NCI-H1092 treated with DMSO at 0.1 percent for 48 hours (cell line): ENCODE results near the gene TAS2R43.
"Not testable (repeated sequence)": the region's sequence is repeated elsewhere in the genome, so short reads cannot be mapped to it uniquely, and the experiment has no call there.

Source experiments
- DNase-seq: peaks from one replicate; lab custom pipeline; 2025; lab: John Stamatoyannopoulos, UW

The TAS2R43 gene

DNA sequence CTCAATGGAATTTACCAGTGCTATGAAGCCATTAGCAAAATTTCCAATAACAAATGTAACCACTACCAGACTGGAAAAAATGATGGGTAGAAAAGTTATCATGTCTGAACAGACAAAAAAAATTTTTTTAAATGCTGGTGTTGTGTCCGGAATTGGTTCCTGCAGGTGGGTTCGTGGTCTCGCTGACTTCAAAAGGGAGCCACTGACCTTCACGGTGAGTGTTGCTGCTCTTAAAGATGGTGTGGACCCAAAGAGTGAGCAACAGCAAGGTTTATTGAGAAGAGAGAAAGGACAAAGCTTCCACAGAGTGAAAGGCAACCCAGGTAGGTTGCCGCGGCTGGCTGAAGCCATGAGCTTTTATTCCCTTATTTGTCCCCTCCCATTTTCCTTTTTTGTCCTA lies at the start of gene TAS2R43:
TAS2R43 (minus strand) TSS at position 186 of the 400 bp plus-strand sequence; CDS start at position 102, 84 bp downstream.
- no peak for DNase-seq

DNA sequence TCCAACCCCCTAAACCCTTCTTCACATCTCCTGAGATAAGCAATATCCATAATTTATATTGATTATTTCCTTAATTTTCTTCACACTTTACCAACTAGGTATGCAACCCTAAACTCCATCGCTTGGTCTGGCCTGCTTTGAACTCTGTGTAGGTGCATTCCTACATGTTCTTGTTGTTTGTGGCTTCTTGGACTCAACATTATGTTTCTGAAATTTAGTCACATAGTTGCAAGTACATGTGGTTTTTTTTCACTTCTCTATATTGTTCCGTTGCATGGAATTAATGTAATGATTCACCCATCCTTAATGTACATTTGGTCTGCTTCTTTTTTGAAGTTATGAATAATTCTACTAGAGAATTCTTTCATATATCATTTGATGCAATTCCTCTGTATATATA lies 44.0 kb upstream of the TAS2R43 start:
- no peak for DNase-seq

- no peak for DNase-seq
These were observed 42.2 kb upstream of the TAS2R43 start, which contains the start of gene TAS2R30 for GRCh38 chr12:11134305-11134704. Gene TAS2R30 (minus strand): TSS chr12:11134644. CDS start chr12:11134244, 400 bp downstream.

GRCh38 chr12:11133816-11134215 lies 41.7 kb upstream of the TAS2R43 start:
- no peak for DNase-seq

DNA sequence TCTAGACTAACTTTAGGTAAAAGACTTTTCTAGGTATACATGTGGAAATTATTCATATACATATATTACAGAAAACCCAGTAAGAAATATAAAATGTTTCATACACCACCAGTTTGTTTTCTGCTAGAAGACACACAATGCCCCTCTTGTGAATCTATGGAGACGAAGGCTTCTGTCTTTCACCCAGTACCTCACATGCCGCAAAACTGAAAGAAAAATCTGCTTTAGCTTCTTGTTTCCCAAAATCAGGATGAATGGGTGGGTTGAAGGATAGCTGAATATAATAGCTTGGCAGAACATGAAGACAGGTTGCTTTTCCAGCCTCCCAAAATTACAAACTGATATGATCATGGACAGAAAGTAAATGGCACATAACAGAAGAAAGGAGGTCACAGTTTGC lies 41.0 kb upstream of the TAS2R43 start:
- no peak for DNase-seq

- no peak for DNase-seq
These were observed 38.9 kb upstream of the TAS2R43 start for GRCh38 chr12:11130999-11131398.

DNA sequence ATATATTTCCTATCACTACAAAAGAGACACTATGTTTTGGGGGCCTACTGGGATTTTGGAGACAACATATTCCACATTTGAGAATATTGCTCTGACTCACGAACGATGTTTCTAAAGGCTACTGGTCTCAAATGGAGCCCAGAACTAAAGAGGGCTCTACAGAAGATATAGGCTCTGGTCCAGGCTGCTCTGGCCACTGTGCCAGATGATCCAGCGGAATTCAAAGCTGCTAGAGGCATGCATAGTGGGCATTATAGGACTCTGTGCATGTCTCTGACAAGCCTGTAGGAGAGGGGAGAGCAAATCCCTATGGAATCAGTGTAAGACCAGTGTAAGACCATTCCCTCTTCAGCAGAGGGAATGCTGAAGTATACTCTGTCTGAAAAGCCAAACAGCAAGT lies 38.3 kb upstream of the TAS2R43 start:
- no peak for DNase-seq

GRCh38 chr12:11114130-11114529 lies 22.0 kb upstream of the TAS2R43 start:
- DNase-seq, result not testable (repeated sequence)

GRCh38 chr12:11111213-11111612 lies 19.1 kb upstream of the TAS2R43 start:
- not testable (repeated sequence) for DNase-seq

DNA sequence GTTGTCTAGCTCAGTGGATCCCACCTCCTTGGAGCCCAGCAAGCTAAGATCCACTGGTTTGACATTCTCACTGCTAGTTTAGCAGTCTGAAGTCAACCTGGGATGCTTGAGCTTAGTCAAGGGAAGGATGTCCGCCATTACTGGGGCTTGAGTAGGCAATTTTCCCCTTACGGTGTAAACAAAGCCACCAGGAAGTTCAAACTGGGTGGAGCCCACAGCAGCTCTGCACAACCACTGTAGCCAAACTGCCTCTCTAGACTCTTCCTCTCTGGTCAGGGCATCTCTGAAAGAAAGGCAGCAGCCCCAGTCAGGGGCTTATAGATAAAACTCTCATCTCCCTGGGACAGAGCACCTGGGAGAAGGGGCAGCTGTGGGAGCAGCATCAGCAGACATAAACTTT lies 16.7 kb upstream of the TAS2R43 start:
- DNase-seq, result no peak

- no peak for DNase-seq
These were observed 15.6 kb upstream of the TAS2R43 start for GRCh38 chr12:11107719-11108118.

DNA sequence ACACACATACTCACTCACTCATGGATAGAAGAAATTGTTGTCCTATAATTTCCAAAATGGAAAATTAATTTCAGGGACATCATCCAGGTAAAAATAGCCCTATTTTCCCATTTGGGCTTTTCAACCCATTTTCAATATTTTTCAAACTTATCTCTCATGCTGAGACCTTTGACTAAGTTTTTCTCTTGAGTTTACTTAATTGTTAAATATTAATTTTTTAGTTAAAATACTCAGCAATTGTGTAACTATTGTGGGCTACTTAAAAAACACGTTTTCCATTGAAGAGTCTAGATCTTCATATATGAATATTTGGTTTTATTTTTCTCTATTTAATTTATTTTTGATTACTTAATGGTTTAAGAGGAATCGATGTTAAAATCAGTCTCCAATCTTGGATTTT lies 14.2 kb upstream of the TAS2R43 start:
- DNase-seq, result no peak

GRCh38 chr12:11105546-11105945 lies 13.4 kb upstream of the TAS2R43 start:
- DNase-seq, result no peak

GRCh38 chr12:11094910-11095309 lies 2.8 kb upstream of the TAS2R43 start:
- not testable (repeated sequence) for DNase-seq

DNA sequence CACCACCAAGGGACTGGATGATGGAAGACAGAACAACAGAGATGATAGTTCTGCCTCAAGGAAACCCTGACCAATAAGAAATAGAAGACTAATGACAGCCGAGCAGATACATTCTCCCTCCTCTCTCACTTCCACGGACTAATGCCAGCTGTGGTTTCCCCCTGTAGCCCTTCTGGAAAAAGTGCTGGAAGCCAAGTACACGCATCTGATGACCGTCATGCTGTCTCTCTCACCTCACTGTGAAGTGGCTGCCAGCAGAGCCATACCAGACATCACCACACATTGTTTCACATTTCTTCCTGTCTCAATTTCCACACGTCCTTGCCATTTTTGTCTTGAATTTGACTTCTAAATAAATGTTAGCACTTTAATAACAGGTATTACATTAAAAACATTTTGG lies 2.9 kb downstream of the TAS2R43 start:
- no peak for DNase-seq

DNA sequence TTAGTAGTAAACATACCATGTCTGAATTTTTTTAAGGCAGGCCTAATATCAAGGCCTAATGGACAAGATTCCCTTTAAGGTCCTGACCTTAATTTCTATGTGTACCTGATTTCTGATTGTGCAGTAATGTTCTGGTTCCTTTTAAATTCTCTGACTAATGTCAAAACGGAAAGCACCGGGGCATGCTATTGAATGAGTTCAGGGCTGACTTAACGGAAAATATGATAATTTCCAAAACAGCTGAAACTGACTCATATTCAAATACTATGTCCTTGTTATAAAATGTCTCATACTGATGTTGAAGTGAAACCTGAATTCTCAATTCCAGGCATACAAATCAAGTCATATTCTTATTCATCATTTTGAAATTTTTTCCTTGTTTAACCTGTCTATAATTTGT lies 6.7 kb downstream of the TAS2R43 start:
- DNase-seq, result no peak

DNA sequence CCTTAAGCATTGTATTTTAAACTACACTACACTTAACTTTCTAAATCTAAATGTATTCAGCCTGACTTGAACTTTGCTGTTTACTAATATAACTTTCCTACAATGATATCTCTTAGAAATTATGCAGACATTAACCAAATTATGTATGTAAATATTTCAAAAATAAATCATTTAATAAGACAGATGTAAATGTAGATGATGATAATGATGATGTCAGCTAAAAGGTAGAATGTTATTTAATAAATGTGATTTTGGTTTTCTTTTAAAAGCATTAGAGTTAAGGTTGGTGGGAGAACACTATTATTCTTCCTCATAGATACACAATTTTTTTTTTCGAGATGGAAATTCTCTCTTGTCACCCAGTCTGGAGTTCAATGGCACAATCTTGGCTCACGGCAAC lies 10.1 kb downstream of the TAS2R43 start:
- DNase-seq, result no peak

DNA sequence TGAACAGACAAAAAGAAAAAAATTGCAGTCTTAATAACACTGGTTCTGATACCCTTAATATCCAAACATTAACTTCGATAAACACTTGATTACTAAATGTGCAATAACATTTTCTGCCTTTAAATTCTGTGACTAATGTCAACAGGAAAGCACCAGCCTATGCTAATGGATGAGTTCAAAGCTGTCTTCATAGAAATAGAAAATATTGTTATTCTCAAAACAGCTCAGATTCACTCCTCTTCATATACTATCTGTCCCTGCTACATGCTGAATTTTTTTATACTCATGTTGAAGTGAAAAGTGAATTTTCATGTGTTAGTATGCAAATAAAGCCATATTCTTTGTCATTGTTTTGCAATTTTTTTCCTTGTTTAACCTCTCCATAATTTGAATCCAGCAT lies 13.9 kb downstream of the TAS2R43 start:
- no peak for DNase-seq

DNA sequence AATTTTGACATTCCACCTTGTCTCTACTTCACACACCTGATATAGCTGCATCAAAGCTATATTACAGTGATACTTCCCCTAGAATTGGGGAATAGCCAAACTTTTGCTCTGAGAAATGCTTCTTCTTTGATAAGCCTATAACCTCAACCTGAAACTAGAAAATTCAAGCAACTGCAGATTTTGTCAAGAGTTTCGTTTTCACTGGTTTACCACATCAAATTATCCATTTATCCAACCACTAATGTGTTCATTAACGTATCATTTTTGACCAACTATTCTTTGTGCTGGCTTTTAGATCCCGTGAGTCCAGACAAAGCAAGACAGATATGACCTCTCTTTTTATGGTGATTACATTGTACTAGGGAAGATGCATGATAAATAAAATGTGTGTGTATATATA lies 16.5 kb downstream of the TAS2R43 start:
- no peak for DNase-seq

DNA sequence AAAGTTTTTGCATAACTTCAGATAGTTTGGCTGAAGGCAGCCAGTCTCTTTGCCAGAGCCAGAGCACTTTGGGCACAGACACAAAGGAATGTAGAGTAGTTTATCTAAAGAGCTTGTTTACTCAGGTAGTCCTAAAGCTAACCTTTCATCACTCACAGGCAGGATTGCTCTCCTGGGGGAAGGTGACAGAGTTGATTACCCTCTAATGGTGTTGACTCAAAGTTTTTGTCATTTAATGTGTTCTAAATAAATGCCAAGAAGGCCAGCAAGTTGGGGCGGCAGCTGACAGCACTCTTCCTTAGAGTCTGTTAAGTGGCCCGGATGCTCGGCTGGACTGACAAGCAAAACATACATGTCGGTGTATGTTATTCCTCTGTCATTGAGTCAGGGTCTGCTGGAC lies 20.7 kb downstream of the TAS2R43 start:
- no peak for DNase-seq

DNA sequence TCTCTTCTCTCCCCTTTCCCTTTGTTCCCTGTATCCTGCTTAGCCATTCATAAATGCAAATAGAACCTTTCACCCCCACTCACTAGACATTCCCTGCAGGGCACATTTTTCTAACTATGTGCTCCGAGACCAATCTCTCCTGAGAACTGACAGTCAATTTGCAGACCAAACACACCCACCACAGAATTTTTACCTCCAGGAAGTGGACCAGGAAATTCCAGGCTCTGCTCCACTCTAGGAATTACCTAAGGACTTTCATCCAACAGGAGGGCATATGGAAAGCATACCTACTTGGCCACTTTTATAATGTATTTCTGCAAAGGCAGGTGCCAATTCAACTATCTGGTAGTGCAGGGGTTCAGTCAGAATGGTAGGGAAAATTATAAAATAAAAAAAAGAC lies 21.1 kb downstream of the TAS2R43 start:
- no peak for DNase-seq

DNA sequence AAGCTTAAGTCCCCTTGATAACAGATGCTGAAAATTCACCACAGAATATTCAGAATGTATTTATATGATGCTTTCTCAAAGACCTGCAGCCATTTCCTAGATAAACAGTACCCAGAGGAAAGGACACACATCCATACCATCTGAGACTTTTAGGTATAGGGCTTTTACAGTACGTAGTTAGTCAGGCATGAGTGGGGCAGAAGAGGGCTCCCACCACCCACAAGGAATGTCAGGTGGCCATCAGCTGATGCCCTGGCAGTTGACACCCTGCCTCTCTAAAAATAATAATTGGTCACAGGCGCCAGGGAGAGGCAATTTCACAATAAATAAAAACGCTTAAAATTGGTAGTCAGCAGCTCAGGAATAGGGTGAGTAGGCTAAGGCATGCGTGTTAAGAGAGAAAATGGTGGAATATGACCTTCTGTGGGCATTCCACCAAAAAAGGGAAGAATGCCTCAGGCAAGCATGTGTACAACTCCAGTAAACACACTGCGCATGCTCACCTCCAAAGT lies 22.2 kb downstream of the TAS2R43 start:
- no peak for DNase-seq

- no peak for DNase-seq
These were observed 24.6 kb downstream of the TAS2R43 start for GRCh38 chr12:11067514-11067913.

GRCh38 chr12:11062194-11062593 lies 29.9 kb downstream of the TAS2R43 start, which contains the start of gene TAS2R46:
Gene TAS2R46 (minus strand): TSS chr12:11062294. CDS start chr12:11062294, 0 bp downstream.
- DNase-seq, result not testable (repeated sequence)

GRCh38 chr12:11059784-11060183 lies 32.3 kb downstream of the TAS2R43 start:
- DNase-seq, result no peak
